Activated T-helper 1 cell treated with anti-CD3 and anti-CD28 coated beads, Interleukin-2, amount 50 U/mL, for 16 hours (primary cell): ENCODE results near the gene MBD3L1.

Experiments used
- DNase-seq, 2 donors: peaks; one replicate each; pipeline ENCODE4 v3.0.0-alpha.2; 2020; ENCODE audit warnings: low read depth in 1 of 2, low spot score in 1 of 2

MBD3L1 gene

GRCh38 chr19:8880868-8881488, 48.8 kb downstream of the MBD3L1 start:
- DNase-seq, result no peak

- DNase-seq, result no peak
Measured at GRCh38 chr19:8881512-8881911, 49.3 kb downstream of the MBD3L1 start.

GRCh38 chr19:8884416-8884815, 52.2 kb downstream of the MBD3L1 start:
- no peak for DNase-seq

- DNase-seq, result no peak
Measured at GRCh38 chr19:8887364-8887763, 55.2 kb downstream of the MBD3L1 start.

GRCh38 chr19:8890260-8890659, 58.1 kb downstream of the MBD3L1 start:
- no peak for DNase-seq
